ENCODE results near the gene CCDC198. TPM values are rescaled to one million over a fixed set of nuclear protein-coding genes. Genes with fewer than 3 reads are reported as not detected.

Gene CCDC198, protein sequence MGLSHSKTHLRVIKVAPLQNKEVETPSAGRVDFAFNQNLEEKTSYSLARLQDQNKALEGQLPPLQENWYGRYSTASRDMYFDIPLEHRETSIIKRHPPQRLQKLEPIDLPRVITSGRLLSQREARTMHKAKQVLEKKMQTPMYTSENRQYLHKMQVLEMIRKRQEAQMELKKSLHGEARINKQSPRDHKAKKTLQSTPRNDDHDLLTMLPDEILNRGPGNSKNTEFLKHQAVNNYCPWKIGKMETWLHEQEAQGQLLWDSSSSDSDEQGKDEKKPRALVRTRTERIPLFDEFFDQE
- total RNA-seq (2016; rRNA removed; fragmentation: Illumina TruSeq; extraction: Trizol) (0.46 and 0.69 TPM in 2 replicates), polyA plus RNA-seq (2011; rRNA removed) (0.95 TPM in 2 replicates), polyA minus RNA-seq (2011; rRNA and poly(A)+ RNA removed; ENCODE audit: low replicate concordance) (not detected in 2 replicates), Bru-seq, nascent RNA (percentile 31 among the genes with signal in this experiment), BruChase-seq, experiment 1, labeled RNA remaining after a 6-hour chase (percentile 36 among the genes with signal in this experiment), BruChase-seq, experiment 2, labeled RNA remaining after a 2-hour chase (percentile 35 among the genes with signal in this experiment)
- 0.44 and 0.51 TPM in 2 replicates for total RNA-seq (2016; cell fraction: cytosol; rRNA removed; fragmentation: Illumina TruSeq; extraction: Trizol; ENCODE audit: low read depth)
- total RNA-seq (2016; cell fraction: insoluble cytoplasmic fraction; rRNA removed; fragmentation: Illumina TruSeq; extraction: Trizol) = 0.25 and 0.71 TPM in 2 replicates
- total RNA-seq (2016; cell fraction: membrane; rRNA removed; fragmentation: Illumina TruSeq; extraction: Trizol) = 0.34 and 1.3 TPM in 2 replicates
- 1.2 and 1.6 TPM in 2 replicates for total RNA-seq (2016; cell fraction: nucleus; rRNA removed; fragmentation: Illumina TruSeq; extraction: Trizol)
- 0.17 and 0.32 TPM in 2 replicates for polyA plus RNA-seq (2011; cell fraction: cytosol; rRNA removed)
- polyA plus RNA-seq (2011; cell fraction: nucleus; rRNA removed) = 2.3 and 3.2 TPM in 2 replicates
- polyA plus RNA-seq (2012) = 0.12 and 0.42 TPM in 2 replicates
- polyA plus RNA-seq (2016; cell fraction: cytosol; fragmentation: Illumina TruSeq; extraction: Trizol; ENCODE audit: low read depth) = 0.31 and 0.32 TPM in 2 replicates
- 0.69 and 1.1 TPM in 2 replicates for polyA plus RNA-seq (2016; cell fraction: insoluble cytoplasmic fraction; fragmentation: Illumina TruSeq; extraction: Trizol; ENCODE audit: low read depth)
- 0.35 and 0.46 TPM in 2 replicates for polyA plus RNA-seq (2016; cell fraction: membrane; fragmentation: Illumina TruSeq; extraction: Trizol; ENCODE audit: low read depth)
- polyA plus RNA-seq (2016; cell fraction: nucleus; fragmentation: Illumina TruSeq; extraction: Trizol; ENCODE audit: insufficient read depth, low read depth) = 3.1 and 3.9 TPM in 2 replicates
- not detected in 2 replicates for polyA minus RNA-seq (2011; cell fraction: cytosol; rRNA and poly(A)+ RNA removed)
- 4.9 and 5.3 TPM in 2 replicates for polyA minus RNA-seq (2011; cell fraction: nucleus; rRNA and poly(A)+ RNA removed)
- long read RNA-seq, experiment 1 = 0 reads
- long read RNA-seq, experiment 2, partial matches to known transcripts = 0 of 1 reads
- long read RNA-seq, experiment 2, other reads (novel, unspliced or antisense) = 1 of 1 reads

DNA sequence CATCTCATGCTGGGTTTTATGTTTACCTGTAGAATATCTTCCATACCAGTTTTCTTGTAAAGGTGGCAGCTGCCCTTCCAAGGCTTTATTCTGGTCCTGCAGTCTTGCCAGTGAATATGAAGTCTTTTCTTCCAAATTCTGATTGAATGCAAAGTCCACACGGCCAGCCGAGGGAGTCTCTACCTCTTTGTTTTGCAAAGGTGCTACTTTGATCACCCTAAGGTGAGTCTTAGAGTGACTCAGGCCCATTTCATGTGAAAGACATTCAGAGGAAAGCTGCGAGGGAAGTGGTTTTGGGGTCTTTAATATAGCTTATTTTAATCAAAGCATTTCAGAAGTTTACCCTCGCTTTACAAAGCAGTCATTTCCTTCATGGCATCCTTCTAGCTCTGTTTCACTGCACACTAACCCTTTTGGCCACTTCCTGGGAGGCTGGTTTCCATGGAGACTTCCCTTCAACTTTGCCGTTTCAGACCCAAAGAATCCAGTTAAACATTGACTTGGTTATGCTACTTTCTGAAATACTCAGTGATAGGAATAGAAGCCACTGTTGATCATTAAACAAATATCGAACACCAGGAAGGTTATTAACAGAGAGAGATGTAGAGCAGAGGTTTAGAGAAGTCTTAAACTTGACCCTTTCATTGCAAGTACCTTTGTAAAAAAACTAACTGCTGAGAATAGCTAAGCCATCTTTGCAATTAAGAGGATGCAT is at the start of gene CCDC198:
TSS of gene CCDC198 (minus strand) at position 391 of the 715 bp plus-strand sequence. CDS start at position 249, 142 bp downstream.
- FAIRE-seq = peak; percentile 59
- POLR2A ChIA-PET = no interaction called here
- BruUV-seq (replicated peaks) = no TSS peak
- TF ChIP-seq RAD51 (IDR thresholded peaks at IDR 0.05; ENCODE audit: borderline replicate concordance) (no peak), ZMAT3 (CRISPR knock-in tag; conservative IDR thresholded peaks at IDR 0.05) (no peak), ZNF557 (CRISPR knock-in tag; IDR thresholded peaks at IDR 0.05) (no peak), HOXD1 (CRISPR knock-in tag; IDR thresholded peaks at IDR 0.05) (no peak), SP140L (CRISPR knock-in tag; IDR thresholded peaks at IDR 0.05; ENCODE audit: borderline replicate concordance) (no peak), ZFP36 (IDR thresholded peaks at IDR 0.05; ENCODE audit: borderline replicate concordance, low read depth, low read length, partially characterized antibody) (no peak), TCF12 (IDR thresholded peaks at IDR 0.05) (no peak), TCF12 (CRISPR knock-in tag; IDR thresholded peaks at IDR 0.05) (no peak), NFE2L2 (IDR thresholded peaks at IDR 0.05; ENCODE audit: low read length) (no peak), YEATS4 (CRISPR knock-in tag; IDR thresholded peaks at IDR 0.05; ENCODE audit: borderline replicate concordance) (no peak)
- TF ChIP-seq, protein P1, sequence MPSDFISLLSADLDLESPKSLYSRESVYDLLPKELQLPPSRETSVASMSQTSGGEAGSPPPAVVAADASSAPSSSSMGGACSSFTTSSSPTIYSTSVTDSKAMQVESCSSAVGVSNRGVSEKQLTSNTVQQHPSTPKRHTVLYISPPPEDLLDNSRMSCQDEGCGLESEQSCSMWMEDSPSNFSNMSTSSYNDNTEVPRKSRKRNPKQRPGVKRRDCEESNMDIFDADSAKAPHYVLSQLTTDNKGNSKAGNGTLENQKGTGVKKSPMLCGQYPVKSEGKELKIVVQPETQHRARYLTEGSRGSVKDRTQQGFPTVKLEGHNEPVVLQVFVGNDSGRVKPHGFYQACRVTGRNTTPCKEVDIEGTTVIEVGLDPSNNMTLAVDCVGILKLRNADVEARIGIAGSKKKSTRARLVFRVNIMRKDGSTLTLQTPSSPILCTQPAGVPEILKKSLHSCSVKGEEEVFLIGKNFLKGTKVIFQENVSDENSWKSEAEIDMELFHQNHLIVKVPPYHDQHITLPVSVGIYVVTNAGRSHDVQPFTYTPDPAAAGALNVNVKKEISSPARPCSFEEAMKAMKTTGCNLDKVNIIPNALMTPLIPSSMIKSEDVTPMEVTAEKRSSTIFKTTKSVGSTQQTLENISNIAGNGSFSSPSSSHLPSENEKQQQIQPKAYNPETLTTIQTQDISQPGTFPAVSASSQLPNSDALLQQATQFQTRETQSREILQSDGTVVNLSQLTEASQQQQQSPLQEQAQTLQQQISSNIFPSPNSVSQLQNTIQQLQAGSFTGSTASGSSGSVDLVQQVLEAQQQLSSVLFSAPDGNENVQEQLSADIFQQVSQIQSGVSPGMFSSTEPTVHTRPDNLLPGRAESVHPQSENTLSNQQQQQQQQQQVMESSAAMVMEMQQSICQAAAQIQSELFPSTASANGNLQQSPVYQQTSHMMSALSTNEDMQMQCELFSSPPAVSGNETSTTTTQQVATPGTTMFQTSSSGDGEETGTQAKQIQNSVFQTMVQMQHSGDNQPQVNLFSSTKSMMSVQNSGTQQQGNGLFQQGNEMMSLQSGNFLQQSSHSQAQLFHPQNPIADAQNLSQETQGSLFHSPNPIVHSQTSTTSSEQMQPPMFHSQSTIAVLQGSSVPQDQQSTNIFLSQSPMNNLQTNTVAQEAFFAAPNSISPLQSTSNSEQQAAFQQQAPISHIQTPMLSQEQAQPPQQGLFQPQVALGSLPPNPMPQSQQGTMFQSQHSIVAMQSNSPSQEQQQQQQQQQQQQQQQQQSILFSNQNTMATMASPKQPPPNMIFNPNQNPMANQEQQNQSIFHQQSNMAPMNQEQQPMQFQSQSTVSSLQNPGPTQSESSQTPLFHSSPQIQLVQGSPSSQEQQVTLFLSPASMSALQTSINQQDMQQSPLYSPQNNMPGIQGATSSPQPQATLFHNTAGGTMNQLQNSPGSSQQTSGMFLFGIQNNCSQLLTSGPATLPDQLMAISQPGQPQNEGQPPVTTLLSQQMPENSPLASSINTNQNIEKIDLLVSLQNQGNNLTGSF (CRISPR knock-in tag; IDR thresholded peaks at IDR 0.05) = no peak
- TF ChIP-seq, protein P2, sequence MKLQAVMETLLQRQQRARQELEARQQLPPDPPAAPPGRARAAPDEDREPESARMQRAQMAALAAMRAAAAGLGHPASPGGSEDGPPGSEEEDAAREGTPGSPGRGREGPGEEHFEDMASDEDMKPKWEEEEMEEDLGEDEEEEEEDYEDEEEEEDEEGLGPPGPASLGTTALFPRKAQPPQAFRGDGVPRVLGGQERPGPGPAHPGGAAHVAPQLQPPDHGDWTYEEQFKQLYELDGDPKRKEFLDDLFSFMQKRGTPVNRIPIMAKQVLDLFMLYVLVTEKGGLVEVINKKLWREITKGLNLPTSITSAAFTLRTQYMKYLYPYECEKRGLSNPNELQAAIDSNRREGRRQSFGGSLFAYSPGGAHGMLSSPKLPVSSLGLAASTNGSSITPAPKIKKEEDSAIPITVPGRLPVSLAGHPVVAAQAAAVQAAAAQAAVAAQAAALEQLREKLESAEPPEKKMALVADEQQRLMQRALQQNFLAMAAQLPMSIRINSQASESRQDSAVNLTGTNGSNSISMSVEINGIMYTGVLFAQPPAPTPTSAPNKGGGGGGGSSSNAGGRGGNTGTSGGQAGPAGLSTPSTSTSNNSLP (IDR thresholded peaks at IDR 0.05; ENCODE audit: low read depth, low read length) = peak; percentile 72; the same call in 1 of the 2 replicates

More for the DNA sequence above, at the start of gene CCDC198:
- Histone ChIP-seq H3K36me3 (replicated peaks in 1 of 2; ENCODE audit: control insufficient read depth in 1 of 2, insufficient read depth in 2 of 2, low read length in 2 of 2) (no peaks in the 10 kb centered on the region), H2AFZ (ENCODE audit: low read length) (no peak within 1 kb of the TSS), H4K20me1 (ENCODE audit: insufficient read depth, low read length) (no peaks in the 10 kb centered on the region), H3K4me2 (ENCODE audit: low read depth, low read length) (peak within 1 kb of the TSS; percentile 33; the same call in 1 of the 2 replicates), H3K27ac (ENCODE audit: extremely low read length, insufficient read depth, low read length) (no peak within 1 kb of the TSS), H3K9me3 (ENCODE audit: low read length) (no peaks in the 10 kb centered on the region), H3K79me2 (ENCODE audit: insufficient read depth, low read length) (no peaks in the 10 kb centered on the region), H3K4me3 (replicated peaks in 1 of 3; ENCODE audit: insufficient read depth in 1 of 3, low read depth in 2 of 3, low read length in 3 of 3) (no peak within 1 kb of the TSS; a peak in 1 of 6 replicates), H3K4me1 (ENCODE audit: insufficient read depth, low read length) (peaks cover 16% of the 10 kb centered on the region), H3K9ac (ENCODE audit: insufficient read depth, low read depth, low read length) (no peak within 1 kb of the TSS), H3K27me3 (ENCODE audit: control insufficient read depth in 1 of 2, insufficient read depth in 2 of 2, low read length in 2 of 2) (no peaks in the 10 kb centered on the region)
- DNase-seq (ENCODE audit: low spot score) (peak; percentile 62), ATAC-seq (peak; percentile 97)
- 3% methylated on average over 6 of the region's 6 CpGs for WGBS (ENCODE audit: low lambda C conversion rate)
- in situ Hi-C loops (cut with HindIII; ENCODE audit: extremely low pct_ligation_motif_present, low pct_unique_long_range_greater_than_20kb) = no loop called here
- intact Hi-C loops (cut with micrococcal nuclease; ENCODE audit: unreplicated experiment) = no loop called here
- CTCF ChIA-PET (ENCODE audit: low intra/inter-chr PET ratio, low total read pairs) = no interaction called here

All from HepG2 (cell line).